Activated T-cell treated with anti-CD3 and anti-CD28 coated beads, Interleukin-2, amount 50 U/mL, for 4 hours (primary cell): ENCODE results near the gene NR1H3. TPM values are rescaled to one million over a fixed set of nuclear protein-coding genes. Genes with fewer than 3 reads are reported as not detected.

Experiments used
- ATAC-seq, 2 donors: fragments of 200-7000 bp; cut with Tn5 transposase; one replicate each; pipeline ENCODE4 v1.10.0; 2021
- DNase-seq: peaks from one replicate; pipeline ENCODE4 v3.0.0-alpha.2; 2020
- H3K27me3 Mint-ChIP-seq: one replicate; pipeline ENCODE4 v1.8.0; 2021; ENCODE audit warnings: low read depth, mixed read lengths
- H3K36me3 Mint-ChIP-seq: one replicate; pipeline ENCODE4 v1.8.0; 2022; ENCODE audit warnings: mixed read lengths; ENCODE audit not compliant: insufficient read depth
- H3K4me1 Mint-ChIP-seq: one replicate; pipeline ENCODE4 v1.8.0; 2021; ENCODE audit warnings: low read depth, mixed read lengths
- H3K4me3 Mint-ChIP-seq: one replicate; pipeline ENCODE4 v1.8.0; 2021; ENCODE audit warnings: mild to moderate bottlenecking, moderate library complexity, mixed read lengths
- H3K9me3 Mint-ChIP-seq: one replicate; pipeline ENCODE4 v1.8.0; 2021; ENCODE audit warnings: mixed read lengths
- total RNA-seq, 3 donors: library from RNA; stranded (reverse); gene quantifications; one replicate each; pipeline ENCODE4 v1.2.1, GENCODE V29; 2021

Gene NR1H3
- total RNA-seq, 3 donors from 2014 or later = 8.5 to 10.3 (median 10.0) TPM

GRCh38 chr11:47270331-47271271, 12.8 kb downstream of the NR1H3 start:
- no peaks in the 10 kb centered on the region for H3K27me3 Mint-ChIP-seq
- no peaks in the 10 kb centered on the region for H3K9me3 Mint-ChIP-seq
- peak overlapping the region; percentile 92 for H3K4me3 Mint-ChIP-seq
- H3K36me3 Mint-ChIP-seq = peaks cover 10% of the 10 kb centered on the region
- ATAC-seq (no peak), DNase-seq (no peak)
- peaks cover 54% of the 10 kb centered on the region for H3K4me1 Mint-ChIP-seq

- DNase-seq (no peak), ATAC-seq (no peak)
- Mint-ChIP-seq H3K36me3 (peaks cover 17% of the 10 kb centered on the region), H3K4me1 (peaks cover 51% of the 10 kb centered on the region), H3K9me3 (no peaks in the 10 kb centered on the region), H3K27me3 (no peaks in the 10 kb centered on the region), H3K4me3 (peak overlapping the region; percentile 92)
Observed at GRCh38 chr11:47271328-47271727, 13.5 kb downstream of the NR1H3 start.

- H3K27me3 Mint-ChIP-seq = no peaks in the 10 kb centered on the region
- peak overlapping the region; percentile 92 for H3K4me3 Mint-ChIP-seq
- peaks cover 21% of the 10 kb centered on the region for H3K36me3 Mint-ChIP-seq
- DNase-seq (no peak), ATAC-seq (no peak)
- no peaks in the 10 kb centered on the region for H3K9me3 Mint-ChIP-seq
- peaks cover 51% of the 10 kb centered on the region for H3K4me1 Mint-ChIP-seq
Observed at GRCh38 chr11:47271961-47272661, 14.3 kb downstream of the NR1H3 start.

GRCh38 chr11:47272706-47273105, 14.9 kb downstream of the NR1H3 start:
- DNase-seq (no peak), ATAC-seq (no peak)
- Mint-ChIP-seq H3K9me3 (no peaks in the 10 kb centered on the region), H3K36me3 (peaks cover 21% of the 10 kb centered on the region), H3K4me3 (no peak overlapping the region), H3K27me3 (no peaks in the 10 kb centered on the region), H3K4me1 (peaks cover 51% of the 10 kb centered on the region)

GRCh38 chr11:47274495-47275235, 16.9 kb downstream of the NR1H3 start:
- no peak for ATAC-seq
- H3K9me3 Mint-ChIP-seq = no peaks in the 10 kb centered on the region
- no peak for DNase-seq
- H3K4me1 Mint-ChIP-seq = peaks cover 35% of the 10 kb centered on the region
- no peak overlapping the region for H3K4me3 Mint-ChIP-seq
- H3K36me3 Mint-ChIP-seq = peaks cover 29% of the 10 kb centered on the region
- no peaks in the 10 kb centered on the region for H3K27me3 Mint-ChIP-seq

GRCh38 chr11:47276923-47277322, 19.1 kb downstream of the NR1H3 start:
- Mint-ChIP-seq H3K36me3 (peaks cover 36% of the 10 kb centered on the region), H3K27me3 (no peaks in the 10 kb centered on the region), H3K4me3 (no peak overlapping the region), H3K9me3 (no peaks in the 10 kb centered on the region), H3K4me1 (peaks cover 22% of the 10 kb centered on the region)
- ATAC-seq (no peak), DNase-seq (no peak)

GRCh38 chr11:47278058-47278457, 20.3 kb downstream of the NR1H3 start:
- peaks cover 11% of the 10 kb centered on the region for H3K4me1 Mint-ChIP-seq

GRCh38 chr11:47278769-47279168, 21.0 kb downstream of the NR1H3 start:
- Mint-ChIP-seq H3K27me3 (no peaks in the 10 kb centered on the region), H3K4me1 (peaks cover 6% of the 10 kb centered on the region), H3K4me3 (no peak overlapping the region), H3K36me3 (peaks cover 44% of the 10 kb centered on the region), H3K9me3 (no peaks in the 10 kb centered on the region)
- DNase-seq (no peak), ATAC-seq (no peak)

More at GRCh38 chr11:47278058-47278457, 20.3 kb downstream of the NR1H3 start:
- DNase-seq (no peak), ATAC-seq (no peak)
- H3K27me3 Mint-ChIP-seq = no peaks in the 10 kb centered on the region
- no peaks in the 10 kb centered on the region for H3K9me3 Mint-ChIP-seq
- no peak overlapping the region for H3K4me3 Mint-ChIP-seq
- H3K36me3 Mint-ChIP-seq = peaks cover 43% of the 10 kb centered on the region

GRCh38 chr11:47280099-47280498, 22.3 kb downstream of the NR1H3 start:
- Mint-ChIP-seq H3K4me3 (no peak overlapping the region), H3K36me3 (peaks cover 46% of the 10 kb centered on the region), H3K27me3 (no peaks in the 10 kb centered on the region), H3K4me1 (no peaks in the 10 kb centered on the region), H3K9me3 (no peaks in the 10 kb centered on the region)
- no peak for ATAC-seq
- DNase-seq = no peak

GRCh38 chr11:47280860-47281259, 23.1 kb downstream of the NR1H3 start:
- Mint-ChIP-seq H3K27me3 (no peaks in the 10 kb centered on the region), H3K4me1 (no peaks in the 10 kb centered on the region), H3K9me3 (no peaks in the 10 kb centered on the region), H3K36me3 (peaks cover 48% of the 10 kb centered on the region), H3K4me3 (no peak overlapping the region)
- no peak for DNase-seq
- no peak for ATAC-seq

GRCh38 chr11:47282462-47282861, 24.7 kb downstream of the NR1H3 start:
- DNase-seq (no peak), ATAC-seq (no peak)
- H3K27me3 Mint-ChIP-seq = no peaks in the 10 kb centered on the region
- no peaks in the 10 kb centered on the region for H3K4me1 Mint-ChIP-seq
- no peak overlapping the region for H3K4me3 Mint-ChIP-seq
- H3K9me3 Mint-ChIP-seq = no peaks in the 10 kb centered on the region
- peaks cover 45% of the 10 kb centered on the region for H3K36me3 Mint-ChIP-seq

GRCh38 chr11:47284151-47284550, 26.4 kb downstream of the NR1H3 start:
- Mint-ChIP-seq H3K4me1 (no peaks in the 10 kb centered on the region), H3K36me3 (peaks cover 45% of the 10 kb centered on the region), H3K4me3 (no peak overlapping the region), H3K27me3 (no peaks in the 10 kb centered on the region), H3K9me3 (no peaks in the 10 kb centered on the region)
- DNase-seq = no peak
- no peak for ATAC-seq

- DNase-seq (no peak), ATAC-seq (no peak)
- Mint-ChIP-seq H3K4me1 (no peaks in the 10 kb centered on the region), H3K4me3 (no peak overlapping the region), H3K9me3 (no peaks in the 10 kb centered on the region), H3K27me3 (no peaks in the 10 kb centered on the region), H3K36me3 (peaks cover 55% of the 10 kb centered on the region)
Observed at GRCh38 chr11:47285969-47286770, 28.4 kb downstream of the NR1H3 start.

- no peak for DNase-seq
- no peaks in the 10 kb centered on the region for H3K9me3 Mint-ChIP-seq
- no peaks in the 10 kb centered on the region for H3K27me3 Mint-ChIP-seq
- peaks cover 57% of the 10 kb centered on the region for H3K36me3 Mint-ChIP-seq
- ATAC-seq = no peak
- H3K4me1 Mint-ChIP-seq = no peaks in the 10 kb centered on the region
- no peak overlapping the region for H3K4me3 Mint-ChIP-seq
Observed at GRCh38 chr11:47288066-47288465, 30.3 kb downstream of the NR1H3 start.
